NCI-H187 treated with DMSO at 0.1 percent for 48 hours (cell line): ENCODE data around the gene DSG3.

ENCODE experiments used
- DNase-seq: peaks from one replicate; lab custom pipeline; 2025; lab: John Stamatoyannopoulos, UW

Gene DSG3

DNA sequence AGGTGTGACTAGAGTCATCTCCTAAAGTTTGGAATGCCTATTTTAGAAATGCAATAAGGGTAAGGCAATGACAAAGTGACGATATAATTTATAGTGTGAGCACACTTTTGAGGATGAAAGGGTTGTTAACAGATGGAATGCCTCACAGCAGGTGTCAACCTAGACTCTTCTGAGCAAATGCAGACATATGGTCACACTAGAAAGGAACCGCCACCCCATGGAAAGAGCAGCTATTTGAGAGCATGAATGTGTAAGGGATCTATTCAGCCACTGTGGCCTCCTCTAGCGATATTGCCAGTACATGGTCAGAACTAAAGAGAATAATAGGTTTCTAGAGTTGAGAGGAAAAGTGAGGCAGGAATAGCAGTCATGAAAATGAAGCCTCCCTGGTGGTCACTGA is 68.9 kb downstream of the DSG3 start:
- DNase-seq: no peak

DNA sequence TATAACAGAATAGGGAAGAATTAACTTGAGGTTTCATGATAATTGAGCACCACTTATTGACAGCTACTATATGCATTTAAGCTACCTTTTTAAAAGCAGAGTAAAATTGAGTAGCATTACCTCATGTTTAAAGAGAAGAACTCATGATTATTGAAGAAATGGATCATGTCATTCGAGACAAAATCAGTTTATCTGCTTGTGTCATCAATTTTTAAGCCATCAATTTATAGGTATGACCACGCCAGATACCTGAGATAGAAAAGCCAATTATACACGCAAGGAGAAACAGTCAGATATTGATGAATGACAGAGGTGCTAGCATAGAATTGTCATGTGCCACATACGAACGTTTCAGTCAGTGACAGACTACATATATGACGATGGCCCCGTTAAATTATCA is 78.8 kb downstream of the DSG3 start:
- DNase-seq: no peak
